ENCODE results near the gene SF3A2.

The SF3A2 gene

DNA sequence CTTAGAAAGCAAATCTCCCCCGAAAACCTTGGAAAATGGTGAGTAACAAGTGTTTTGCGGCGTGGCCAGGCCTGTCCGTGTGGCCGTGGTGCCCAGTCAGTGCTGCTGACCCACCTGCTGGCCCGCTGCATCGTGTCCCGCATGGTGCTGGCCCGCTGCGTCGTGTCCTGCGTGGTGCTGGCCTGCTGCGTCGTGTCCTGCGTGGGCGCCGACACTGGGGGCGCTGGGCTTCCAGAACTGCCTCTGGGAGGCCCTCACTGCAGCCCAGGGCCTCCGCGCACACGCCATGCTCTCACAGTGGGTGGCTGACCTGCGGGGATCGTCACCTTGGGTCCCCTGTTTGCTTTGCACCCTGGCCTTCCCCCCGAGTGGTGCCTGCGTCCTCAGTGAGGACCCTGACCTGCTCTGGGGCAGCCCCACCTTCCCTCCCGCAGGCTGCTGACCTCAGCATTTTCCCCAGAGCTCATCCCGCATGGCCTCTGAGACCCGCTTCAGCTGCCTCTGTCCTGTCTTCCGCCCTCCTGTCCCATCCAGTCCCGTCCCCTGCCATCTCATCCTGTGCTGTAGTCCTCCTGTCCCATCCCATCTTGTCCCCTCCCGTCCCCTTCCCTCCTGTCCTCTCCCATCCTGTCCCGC, 11.1 kb upstream of the SF3A2 start:
- TF ChIP-seq EGR1 (IDR thresholded peaks at IDR 0.05) (no peak), CREB1 (IDR thresholded peaks at IDR 0.05; ENCODE audit: low read depth) (no peak), YY1 (IDR thresholded peaks at IDR 0.05; ENCODE audit: low read depth) (no peak), TCF12 (IDR thresholded peaks at IDR 0.05; ENCODE audit: low read depth) (no peak), TAF1 (IDR thresholded peaks at IDR 0.05; ENCODE audit: low read depth) (no peak), NFIC (IDR thresholded peaks at IDR 0.05) (no peak), FOXM1 (IDR thresholded peaks at IDR 0.05; ENCODE audit: borderline replicate concordance, low read depth) (no peak), EP300 (IDR thresholded peaks at IDR 0.05; ENCODE audit: borderline replicate concordance) (no peak), ZBTB7A (IDR thresholded peaks at IDR 0.05; ENCODE audit: low read depth) (no peak), TEAD4 (IDR thresholded peaks at IDR 0.05) (no peak), CEBPB (IDR thresholded peaks at IDR 0.05) (no peak), RAD21 (IDR thresholded peaks at IDR 0.05; ENCODE audit: low read depth) (no peak)
- TF ChIP-seq, protein P1, sequence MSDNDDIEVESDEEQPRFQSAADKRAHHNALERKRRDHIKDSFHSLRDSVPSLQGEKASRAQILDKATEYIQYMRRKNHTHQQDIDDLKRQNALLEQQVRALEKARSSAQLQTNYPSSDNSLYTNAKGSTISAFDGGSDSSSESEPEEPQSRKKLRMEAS (IDR thresholded peaks at IDR 0.05): no peak
- TF ChIP-seq, protein P2, sequence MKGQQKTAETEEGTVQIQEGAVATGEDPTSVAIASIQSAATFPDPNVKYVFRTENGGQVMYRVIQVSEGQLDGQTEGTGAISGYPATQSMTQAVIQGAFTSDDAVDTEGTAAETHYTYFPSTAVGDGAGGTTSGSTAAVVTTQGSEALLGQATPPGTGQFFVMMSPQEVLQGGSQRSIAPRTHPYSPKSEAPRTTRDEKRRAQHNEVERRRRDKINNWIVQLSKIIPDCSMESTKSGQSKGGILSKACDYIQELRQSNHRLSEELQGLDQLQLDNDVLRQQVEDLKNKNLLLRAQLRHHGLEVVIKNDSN (IDR thresholded peaks at IDR 0.05): no peak
- TF ChIP-seq, protein P3, sequence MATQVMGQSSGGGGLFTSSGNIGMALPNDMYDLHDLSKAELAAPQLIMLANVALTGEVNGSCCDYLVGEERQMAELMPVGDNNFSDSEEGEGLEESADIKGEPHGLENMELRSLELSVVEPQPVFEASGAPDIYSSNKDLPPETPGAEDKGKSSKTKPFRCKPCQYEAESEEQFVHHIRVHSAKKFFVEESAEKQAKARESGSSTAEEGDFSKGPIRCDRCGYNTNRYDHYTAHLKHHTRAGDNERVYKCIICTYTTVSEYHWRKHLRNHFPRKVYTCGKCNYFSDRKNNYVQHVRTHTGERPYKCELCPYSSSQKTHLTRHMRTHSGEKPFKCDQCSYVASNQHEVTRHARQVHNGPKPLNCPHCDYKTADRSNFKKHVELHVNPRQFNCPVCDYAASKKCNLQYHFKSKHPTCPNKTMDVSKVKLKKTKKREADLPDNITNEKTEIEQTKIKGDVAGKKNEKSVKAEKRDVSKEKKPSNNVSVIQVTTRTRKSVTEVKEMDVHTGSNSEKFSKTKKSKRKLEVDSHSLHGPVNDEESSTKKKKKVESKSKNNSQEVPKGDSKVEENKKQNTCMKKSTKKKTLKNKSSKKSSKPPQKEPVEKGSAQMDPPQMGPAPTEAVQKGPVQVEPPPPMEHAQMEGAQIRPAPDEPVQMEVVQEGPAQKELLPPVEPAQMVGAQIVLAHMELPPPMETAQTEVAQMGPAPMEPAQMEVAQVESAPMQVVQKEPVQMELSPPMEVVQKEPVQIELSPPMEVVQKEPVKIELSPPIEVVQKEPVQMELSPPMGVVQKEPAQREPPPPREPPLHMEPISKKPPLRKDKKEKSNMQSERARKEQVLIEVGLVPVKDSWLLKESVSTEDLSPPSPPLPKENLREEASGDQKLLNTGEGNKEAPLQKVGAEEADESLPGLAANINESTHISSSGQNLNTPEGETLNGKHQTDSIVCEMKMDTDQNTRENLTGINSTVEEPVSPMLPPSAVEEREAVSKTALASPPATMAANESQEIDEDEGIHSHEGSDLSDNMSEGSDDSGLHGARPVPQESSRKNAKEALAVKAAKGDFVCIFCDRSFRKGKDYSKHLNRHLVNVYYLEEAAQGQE (IDR thresholded peaks at IDR 0.05; ENCODE audit: low read depth): no peak

DNA sequence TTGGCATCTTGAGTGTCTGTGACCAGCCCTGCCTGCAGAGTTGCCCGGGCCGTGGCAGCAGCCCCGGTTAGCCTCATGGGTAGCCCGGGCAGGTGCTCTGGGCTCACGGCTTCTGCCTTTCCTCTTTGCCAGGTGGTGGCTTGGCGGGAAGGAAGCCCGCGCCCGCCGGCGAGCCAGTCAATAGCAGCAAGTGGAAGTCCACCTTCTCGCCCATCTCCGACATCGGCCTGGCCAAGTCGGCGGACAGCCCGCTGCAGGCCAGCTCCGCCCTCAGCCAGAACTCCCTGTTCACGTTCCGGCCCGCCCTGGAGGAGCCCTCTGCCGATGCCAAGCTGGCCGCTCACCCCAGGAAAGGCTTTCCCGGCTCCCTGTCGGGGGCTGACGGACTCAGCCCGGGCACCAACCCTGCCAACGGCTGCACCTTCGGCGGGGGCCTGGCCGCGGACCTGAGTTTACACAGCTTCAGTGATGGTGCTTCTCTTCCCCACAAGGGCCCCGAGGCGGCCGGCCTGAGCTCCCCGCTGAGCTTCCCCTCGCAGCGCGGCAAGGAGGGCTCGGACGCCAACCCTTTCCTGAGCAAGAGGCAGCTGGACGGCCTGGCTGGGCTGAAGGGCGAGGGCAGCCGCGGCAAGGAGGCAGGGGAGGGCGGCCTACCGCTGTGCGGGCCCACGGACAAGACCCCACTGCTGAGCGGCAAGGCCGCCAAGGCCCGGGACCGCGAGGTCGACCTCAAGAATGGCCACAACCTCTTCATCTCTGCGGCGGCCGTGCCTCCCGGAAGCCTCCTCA, 10.4 kb upstream of the SF3A2 start:
- TF ChIP-seq CEBPB (IDR thresholded peaks at IDR 0.05) (no peak), RAD21 (IDR thresholded peaks at IDR 0.05; ENCODE audit: low read depth) (no peak), ZBTB7A (IDR thresholded peaks at IDR 0.05; ENCODE audit: low read depth) (no peak), EP300 (IDR thresholded peaks at IDR 0.05; ENCODE audit: borderline replicate concordance) (no peak), FOXM1 (IDR thresholded peaks at IDR 0.05; ENCODE audit: borderline replicate concordance, low read depth) (no peak), CREB1 (IDR thresholded peaks at IDR 0.05; ENCODE audit: low read depth) (no peak), NFIC (IDR thresholded peaks at IDR 0.05) (no peak)
- TF ChIP-seq, protein P3 (IDR thresholded peaks at IDR 0.05; ENCODE audit: low read depth): no peak
- TF ChIP-seq, protein P1 (IDR thresholded peaks at IDR 0.05): no peak

DNA sequence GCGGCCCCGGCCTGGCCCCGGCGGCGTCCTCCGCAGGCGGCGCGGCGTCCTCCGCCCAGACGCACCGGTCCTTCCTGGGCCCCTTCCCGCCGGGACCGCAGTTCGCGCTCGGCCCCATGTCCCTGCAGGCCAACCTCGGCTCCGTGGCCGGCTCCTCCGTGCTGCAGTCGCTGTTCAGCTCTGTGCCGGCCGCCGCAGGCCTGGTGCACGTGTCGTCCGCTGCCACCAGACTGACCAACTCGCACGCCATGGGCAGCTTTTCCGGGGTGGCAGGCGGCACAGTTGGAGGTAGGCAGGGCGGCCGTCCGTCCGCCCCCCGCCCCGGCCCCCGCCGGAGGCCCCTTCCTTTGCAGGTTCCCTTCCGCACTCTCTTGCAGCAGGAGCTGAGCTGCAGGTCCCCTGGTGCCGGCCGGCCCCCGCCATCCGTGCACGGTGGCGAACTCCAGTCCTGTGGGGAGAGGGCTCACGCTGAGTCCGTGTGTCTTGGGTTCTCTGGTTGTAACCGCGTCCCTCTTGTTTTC, 9.7 kb upstream of the SF3A2 start:
- TF ChIP-seq RAD21 (IDR thresholded peaks at IDR 0.05; ENCODE audit: low read depth) (no peak), NFIC (IDR thresholded peaks at IDR 0.05) (no peak), EGR1 (IDR thresholded peaks at IDR 0.05) (no peak), CEBPB (IDR thresholded peaks at IDR 0.05) (no peak), EP300 (IDR thresholded peaks at IDR 0.05; ENCODE audit: borderline replicate concordance) (no peak), FOXM1 (IDR thresholded peaks at IDR 0.05; ENCODE audit: borderline replicate concordance, low read depth) (no peak), TAF1 (IDR thresholded peaks at IDR 0.05; ENCODE audit: low read depth) (no peak), TEAD4 (IDR thresholded peaks at IDR 0.05) (no peak)
- TF ChIP-seq, protein P3 (IDR thresholded peaks at IDR 0.05; ENCODE audit: low read depth): no peak
- TF ChIP-seq, protein P1 (IDR thresholded peaks at IDR 0.05): no peak

Measured in Ishikawa (cell line).